ENCODE measurements around the gene KNSTRN. TPM values are rescaled to one million over a fixed set of nuclear protein-coding genes. Genes with fewer than 3 reads are reported as not detected.

KNSTRN gene
- total and polyA plus RNA-seq, 2 of the 8 experiments (the other 6 are each of a cell fraction or from before 2014, with no cell fraction given) = 25.1 to 79.4 TPM

DNA sequence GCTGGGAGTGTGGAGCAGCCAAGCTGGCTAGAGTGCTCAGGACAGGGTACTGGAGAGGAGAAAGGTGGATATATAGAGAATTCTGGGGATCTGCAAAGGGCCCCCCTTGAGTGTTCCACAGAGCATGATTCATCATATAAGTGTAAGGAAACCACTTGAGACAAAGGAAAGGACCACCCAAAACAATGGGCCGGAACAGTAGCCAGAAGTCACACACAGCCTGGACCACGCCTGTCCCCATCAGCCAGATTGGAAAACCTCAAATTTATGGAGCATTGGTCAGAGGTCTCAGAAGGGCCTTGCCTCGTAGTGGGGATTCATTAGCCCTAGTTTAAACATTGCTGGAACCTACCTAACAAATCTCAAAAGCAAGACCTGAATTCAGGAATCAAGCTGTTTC is 4.9 kb upstream of the KNSTRN start:
- H2BK15ac ChIP-seq (ENCODE audit: low read length) = no peak overlapping the region
- H3K79me1 ChIP-seq (ENCODE audit: low read depth, low read length) = no peaks in the 10 kb centered on the region
- H3K4me2 ChIP-seq (ENCODE audit: insufficient read depth in 1 of 2, low read depth in 2 of 2, low read length in 2 of 2) = no peak overlapping the region
- H3K9me3 ChIP-seq (ENCODE audit: insufficient read depth in 2 of 2, low read depth in 1 of 2, low read length in 1 of 2) = no peaks in the 10 kb centered on the region
- H2BK5ac ChIP-seq (ENCODE audit: low read depth, low read length) = no peak overlapping the region
- no peak overlapping the region for H4K5ac ChIP-seq (ENCODE audit: insufficient read length, low read depth, low read length)
- no peak for FAIRE-seq
- no peaks in the 10 kb centered on the region for H3K36me3 ChIP-seq (ENCODE audit: control insufficient read depth in 2 of 4, insufficient read depth in 4 of 4, low read length in 3 of 4)
- H3K14ac ChIP-seq (ENCODE audit: insufficient read length) = no peak overlapping the region
- POLR2A ChIA-PET (ENCODE audit: partially characterized antibody) = interaction anchor here (1.1 kb wide), 1 partner anchor 54 kb away, joined by 3 read pairs; the partner anchor contains the start of gene INAFM2
- peaks cover 0 to 11% (median 2%) of the 10 kb centered on the region in 4 experiments; a peak in 2 of 7 replicates for H3K4me1 ChIP-seq (replicated peaks in 1 of 4; ENCODE audit: control insufficient read depth in 3 of 4, insufficient read depth in 4 of 4, low read length in 3 of 4)
- CTCF ChIA-PET (ENCODE audit: partially characterized antibody) = interaction anchor here (0.6 to 3.0 kb wide), 2 partner anchors 9 to 1068 kb away, joined by 4 to 14 read pairs; no protein-coding TSS in a partner anchor
- H3K56ac ChIP-seq (replicated peaks; ENCODE audit: insufficient read length, low read depth, low read length) = no peak overlapping the region
- H3K9ac ChIP-seq (replicated peaks in 1 of 4; ENCODE audit: extremely low read depth in 1 of 4, low read depth in 3 of 4, low read length in 3 of 4) = no peak overlapping the region
- H3K23me2 ChIP-seq (ENCODE audit: low read depth, low read length) = peaks cover 2% of the 10 kb centered on the region; the same call in 1 of the 2 replicates
- no peak overlapping the region for H3K18ac ChIP-seq (ENCODE audit: extremely low read depth, low read length)
- H3K79me2 ChIP-seq (ENCODE audit: control insufficient read depth in 1 of 2, insufficient read depth in 2 of 2, low read length in 2 of 2) = no peaks in the 10 kb centered on the region
- no peak overlapping the region for H3K4ac ChIP-seq (replicated peaks; ENCODE audit: insufficient read length, low read depth, low read length)
- no peaks in the 10 kb centered on the region for H3K27me3 ChIP-seq (replicated peaks in 1 of 4; ENCODE audit: control insufficient read depth in 3 of 4, extremely low read depth in 1 of 4, insufficient read depth in 3 of 4, low read length in 3 of 4)
- H3K23ac ChIP-seq (ENCODE audit: insufficient read length) = no peak overlapping the region
- 89% methylated on average over 3 of the region's 3 CpGs; no CpG with 5 or more reads in 1 of the 2 experiments for WGBS, 2 experiments (ENCODE audit: extremely low coverage in 1 of 2, insufficient coverage in 1 of 2, insufficient read length in 1 of 2, insufficient replicate concordance in 2 of 2, low coverage in 1 of 2, low lambda C conversion rate in 2 of 2, missing lambda C conversion rate in 1 of 2)
- H2BK12ac ChIP-seq (ENCODE audit: low read depth, low read length) = no peak overlapping the region
- H4K91ac ChIP-seq (replicated peaks; ENCODE audit: insufficient read length, low read length) = no peak overlapping the region
- H4K20me1 ChIP-seq (replicated peaks in 1 of 2; ENCODE audit: control insufficient read depth in 1 of 2, insufficient read depth in 2 of 2, low read length in 2 of 2) = no peaks in the 10 kb centered on the region
- no peak overlapping the region for H3K27ac ChIP-seq (ENCODE audit: low read depth, low read length)
- DNase-seq (ENCODE audit: low read depth in 1 of 2, low spot score in 2 of 2) = no peak
- no peak overlapping the region for H2AK5ac ChIP-seq (ENCODE audit: low read depth, low read length)
- no peak overlapping the region for H2BK120ac ChIP-seq (replicated peaks; ENCODE audit: low read depth, low read length)
- no peak overlapping the region for H2AFZ ChIP-seq (ENCODE audit: low read length)
- H2BK20ac ChIP-seq (ENCODE audit: low read length) = no peak overlapping the region
- no peak overlapping the region for H3K4me3 ChIP-seq (ENCODE audit: extremely low read depth in 1 of 4, insufficient read depth in 2 of 4, low read depth in 3 of 4, low read length in 4 of 4)
- H4K8ac ChIP-seq (ENCODE audit: extremely low read depth, insufficient read depth, low read length) = no peak overlapping the region
- TF ChIP-seq EP300 (IDR thresholded peaks at IDR 0.05; ENCODE audit: borderline replicate concordance in 1 of 2, low read depth in 2 of 2, low read length in 2 of 2) = no peak
- TF ChIP-seq JUND (IDR thresholded peaks at IDR 0.05; ENCODE audit: low read length) = no peak
- no peak for TF ChIP-seq CTBP2 (IDR thresholded peaks at IDR 0.05; ENCODE audit: borderline replicate concordance, insufficient read depth, insufficient read length, low read length)
- no peak for TF ChIP-seq HDAC6 (IDR thresholded peaks at IDR 0.05; ENCODE audit: low read depth, low read length)
- no peak for TF ChIP-seq SP1 (IDR thresholded peaks at IDR 0.05; ENCODE audit: low read depth, low read length)
- TF ChIP-seq, protein P1, sequence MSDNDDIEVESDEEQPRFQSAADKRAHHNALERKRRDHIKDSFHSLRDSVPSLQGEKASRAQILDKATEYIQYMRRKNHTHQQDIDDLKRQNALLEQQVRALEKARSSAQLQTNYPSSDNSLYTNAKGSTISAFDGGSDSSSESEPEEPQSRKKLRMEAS (IDR thresholded peaks at IDR 0.05) = no peak
- no peak for TF ChIP-seq TCF12 (IDR thresholded peaks at IDR 0.05; ENCODE audit: low read depth, low read length)
- TF ChIP-seq SRF (IDR thresholded peaks at IDR 0.05; ENCODE audit: low read depth, low read length) = no peak
- no peak for TF ChIP-seq SUZ12 (IDR thresholded peaks at IDR 0.05; ENCODE audit: low read length)
- TF ChIP-seq MAFK (IDR thresholded peaks at IDR 0.05; ENCODE audit: low read depth, low read length) = no peak
- TF ChIP-seq KDM1A (IDR thresholded peaks at IDR 0.05; ENCODE audit: borderline replicate concordance, low read length) = no peak
- no peak for TF ChIP-seq TAF1 (IDR thresholded peaks at IDR 0.05; ENCODE audit: low read depth, low read length)
- no peak for TF ChIP-seq TBP (IDR thresholded peaks at IDR 0.05; ENCODE audit: low read depth, low read length)

Measured in H1 (cell line).